ENCODE data around the gene C19orf38.

C19orf38 gene

GRCh38 chr19:10882108-10882457 lies 33.9 kb downstream of the C19orf38 start:
- no peak overlapping the region for H3K27ac ChIP-seq
- no peak for TF ChIP-seq CTCF (IDR thresholded peaks at IDR 0.05)
- no peak for TF ChIP-seq ZFX (IDR thresholded peaks at IDR 0.05; ENCODE audit: borderline replicate concordance)

GRCh38 chr19:10884274-10884673 lies 36.1 kb downstream of the C19orf38 start:
- no peak for TF ChIP-seq ZFX (IDR thresholded peaks at IDR 0.05; ENCODE audit: borderline replicate concordance)
- H3K27ac ChIP-seq = no peak overlapping the region

- no peak for TF ChIP-seq ZFX (IDR thresholded peaks at IDR 0.05; ENCODE audit: borderline replicate concordance)
- TF ChIP-seq CTCF (IDR thresholded peaks at IDR 0.05) = no peak
- H3K27ac ChIP-seq = no peak overlapping the region
Observed at GRCh38 chr19:10885201-10886169, 37.3 kb downstream of the C19orf38 start.

GRCh38 chr19:10887616-10888367 lies 39.6 kb downstream of the C19orf38 start:
- TF ChIP-seq ZFX (IDR thresholded peaks at IDR 0.05; ENCODE audit: borderline replicate concordance) (no peak), CTCF (IDR thresholded peaks at IDR 0.05) (no peak)
- H3K27ac ChIP-seq = no peak overlapping the region

- no peak for TF ChIP-seq ZFX (IDR thresholded peaks at IDR 0.05; ENCODE audit: borderline replicate concordance)
- no peak for TF ChIP-seq CTCF (IDR thresholded peaks at IDR 0.05)
- no peak overlapping the region for H3K27ac ChIP-seq
Observed at GRCh38 chr19:10888421-10888866, 40.2 kb downstream of the C19orf38 start.

- no peak overlapping the region for H3K27ac ChIP-seq
- TF ChIP-seq CTCF (IDR thresholded peaks at IDR 0.05) (no peak), ZFX (IDR thresholded peaks at IDR 0.05; ENCODE audit: borderline replicate concordance) (no peak)
Observed at GRCh38 chr19:10889880-10890279, 41.7 kb downstream of the C19orf38 start.

- TF ChIP-seq CTCF (IDR thresholded peaks at IDR 0.05) = no peak
- no peak for TF ChIP-seq ZFX (IDR thresholded peaks at IDR 0.05; ENCODE audit: borderline replicate concordance)
- H3K27ac ChIP-seq = no peak overlapping the region
Observed at GRCh38 chr19:10891405-10892086, 43.3 kb downstream of the C19orf38 start.
